ENCODE measurements around the gene PPM1E.

Gene PPM1E

DNA sequence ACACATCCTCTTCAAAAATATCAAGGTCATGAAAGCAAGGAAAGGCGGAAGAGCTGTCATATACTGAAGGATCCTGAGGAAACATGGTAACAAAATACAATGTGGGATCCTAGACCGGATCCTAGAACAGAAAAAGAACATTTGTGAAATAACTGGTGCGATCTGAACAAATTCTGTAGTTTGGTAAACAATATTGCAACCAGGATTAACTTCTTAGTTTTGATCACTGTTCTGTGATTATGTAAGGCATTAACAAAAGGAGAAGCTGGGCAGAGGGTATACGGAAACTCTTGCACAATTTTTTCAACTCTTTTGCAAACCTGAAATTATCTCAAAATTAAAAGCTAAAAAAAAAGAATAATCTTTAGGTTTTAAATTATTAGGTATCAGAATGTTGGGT, 241.3 kb downstream of the PPM1E start:
- H3F3A ChIP-seq (ENCODE audit: insufficient read depth) = peaks cover 17% of the 10 kb centered on the region
- TF ChIP-seq, protein P1, sequence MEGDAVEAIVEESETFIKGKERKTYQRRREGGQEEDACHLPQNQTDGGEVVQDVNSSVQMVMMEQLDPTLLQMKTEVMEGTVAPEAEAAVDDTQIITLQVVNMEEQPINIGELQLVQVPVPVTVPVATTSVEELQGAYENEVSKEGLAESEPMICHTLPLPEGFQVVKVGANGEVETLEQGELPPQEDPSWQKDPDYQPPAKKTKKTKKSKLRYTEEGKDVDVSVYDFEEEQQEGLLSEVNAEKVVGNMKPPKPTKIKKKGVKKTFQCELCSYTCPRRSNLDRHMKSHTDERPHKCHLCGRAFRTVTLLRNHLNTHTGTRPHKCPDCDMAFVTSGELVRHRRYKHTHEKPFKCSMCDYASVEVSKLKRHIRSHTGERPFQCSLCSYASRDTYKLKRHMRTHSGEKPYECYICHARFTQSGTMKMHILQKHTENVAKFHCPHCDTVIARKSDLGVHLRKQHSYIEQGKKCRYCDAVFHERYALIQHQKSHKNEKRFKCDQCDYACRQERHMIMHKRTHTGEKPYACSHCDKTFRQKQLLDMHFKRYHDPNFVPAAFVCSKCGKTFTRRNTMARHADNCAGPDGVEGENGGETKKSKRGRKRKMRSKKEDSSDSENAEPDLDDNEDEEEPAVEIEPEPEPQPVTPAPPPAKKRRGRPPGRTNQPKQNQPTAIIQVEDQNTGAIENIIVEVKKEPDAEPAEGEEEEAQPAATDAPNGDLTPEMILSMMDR (IDR thresholded peaks at IDR 0.05; ENCODE audit: insufficient read depth, low read length, poor library complexity, severe bottlenecking) = no peak
- no peak for TF ChIP-seq EZH2phosphoT487 (conservative IDR thresholded peaks at IDR 0.05; ENCODE audit: low read length)
- H3K9ac ChIP-seq (ENCODE audit: low read length) = no peak overlapping the region
- H3K9me3 ChIP-seq (ENCODE audit: insufficient read depth, low read length) = no peaks in the 10 kb centered on the region
- H3K36me3 ChIP-seq (ENCODE audit: low read length) = peaks cover 13% of the 10 kb centered on the region; the same call in 1 of the 2 replicates
- H3K27ac ChIP-seq (ENCODE audit: low read depth, low read length) = no peak overlapping the region
- H2AFZ ChIP-seq (ENCODE audit: low read depth, low read length, severe bottlenecking) = no peak overlapping the region
- no peak overlapping the region for H3K4me2 ChIP-seq (ENCODE audit: low read depth, low read length, poor library complexity, severe bottlenecking)
- H3K79me2 ChIP-seq (ENCODE audit: insufficient read depth, low read length) = no peaks in the 10 kb centered on the region
- no peaks in the 10 kb centered on the region for H4K20me1 ChIP-seq (ENCODE audit: low read depth, low read length)
- H3K9me2 ChIP-seq (replicated peaks; ENCODE audit: insufficient read depth, low read length) = no peaks in the 10 kb centered on the region
- H3K4me3 ChIP-seq (ENCODE audit: insufficient read depth, low read length, poor library complexity, severe bottlenecking) = no peak overlapping the region
- H3K27me3 ChIP-seq (ENCODE audit: low read length) = no peaks in the 10 kb centered on the region

DNA sequence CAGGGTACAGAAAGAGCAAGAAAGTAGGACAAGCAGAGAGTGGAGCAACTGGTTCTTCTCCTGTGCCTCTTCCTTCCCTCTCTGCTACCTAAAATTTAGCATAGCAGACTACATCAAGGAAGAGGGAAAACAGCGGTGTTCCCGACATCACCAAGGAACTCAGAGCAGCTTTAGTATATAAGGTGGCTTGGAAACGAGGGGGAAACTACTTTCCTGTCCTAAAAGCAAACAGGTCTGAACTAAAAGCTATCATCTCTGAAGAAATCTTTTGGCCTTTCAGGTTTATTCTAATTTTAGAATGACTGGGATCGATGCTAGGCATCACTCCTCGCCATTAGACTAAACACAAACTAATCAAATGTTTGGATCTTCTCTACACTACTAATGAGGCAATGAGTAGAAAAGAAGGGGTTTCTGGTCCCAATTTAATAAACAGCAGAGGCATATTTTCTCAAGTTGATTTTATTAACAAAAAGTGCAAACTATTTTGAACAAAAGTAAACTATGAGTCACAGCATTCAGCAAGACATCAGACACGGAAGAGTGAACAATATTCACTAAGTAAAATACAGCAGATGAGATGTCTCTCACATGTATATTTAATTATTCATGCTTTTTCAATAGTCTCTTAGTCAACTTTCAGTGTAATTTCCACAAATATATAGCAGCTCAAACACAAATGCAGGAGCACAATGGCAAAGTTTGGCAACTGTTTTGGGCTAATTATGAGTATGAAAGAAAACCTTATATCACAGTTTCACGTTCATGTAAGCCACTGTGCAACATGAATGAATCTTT, 242.3 kb downstream of the PPM1E start:
- no peaks in the 10 kb centered on the region for H3K9me3 ChIP-seq (ENCODE audit: insufficient read depth, low read length)

DNA sequence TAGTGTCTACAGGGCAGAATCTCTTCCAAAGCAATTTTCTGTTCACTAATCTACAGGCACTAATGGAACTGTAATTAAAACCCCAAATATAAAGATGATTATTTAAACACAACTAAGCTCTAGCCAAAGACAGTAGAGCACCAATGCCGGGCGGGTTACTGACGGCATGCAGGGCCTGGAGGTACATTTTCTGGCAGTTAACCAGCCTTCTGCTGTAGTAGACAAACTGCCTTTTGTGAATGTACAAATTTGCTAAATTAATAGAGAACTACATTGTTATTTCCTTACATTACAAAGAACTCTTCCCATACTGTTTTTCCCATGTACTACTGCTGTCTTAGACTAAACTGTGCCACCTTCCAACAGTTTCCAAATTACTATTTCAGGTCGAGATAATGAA, 243.2 kb downstream of the PPM1E start:
- H3K27me3 ChIP-seq (ENCODE audit: low read length) = no peaks in the 10 kb centered on the region
- no peak overlapping the region for H3K27ac ChIP-seq (ENCODE audit: low read depth, low read length)
- H3K36me3 ChIP-seq (ENCODE audit: low read length) = peaks cover 13% of the 10 kb centered on the region; the same call in 1 of the 2 replicates
- H3K9me2 ChIP-seq (replicated peaks; ENCODE audit: insufficient read depth, low read length) = no peaks in the 10 kb centered on the region
- no peak overlapping the region for H2AFZ ChIP-seq (ENCODE audit: low read depth, low read length, severe bottlenecking)
- H3K9ac ChIP-seq (ENCODE audit: low read length) = no peak overlapping the region
- no peak overlapping the region for H3K4me3 ChIP-seq (ENCODE audit: insufficient read depth, low read length, poor library complexity, severe bottlenecking)
- peaks cover 29% of the 10 kb centered on the region for H3F3A ChIP-seq (ENCODE audit: insufficient read depth)
- no peak overlapping the region for H3K4me2 ChIP-seq (ENCODE audit: low read depth, low read length, poor library complexity, severe bottlenecking)
- H4K20me1 ChIP-seq (ENCODE audit: low read depth, low read length) = no peaks in the 10 kb centered on the region
- H3K79me2 ChIP-seq (ENCODE audit: insufficient read depth, low read length) = no peaks in the 10 kb centered on the region
- no peak for TF ChIP-seq EZH2phosphoT487 (conservative IDR thresholded peaks at IDR 0.05; ENCODE audit: low read length)
- TF ChIP-seq, protein P1 (IDR thresholded peaks at IDR 0.05; ENCODE audit: insufficient read depth, low read length, poor library complexity, severe bottlenecking) = no peak
- no peaks in the 10 kb centered on the region for H3K9me3 ChIP-seq (ENCODE audit: insufficient read depth, low read length)

More for the DNA sequence above, 242.3 kb downstream of the PPM1E start:
- Histone ChIP-seq H3F3A (ENCODE audit: insufficient read depth) (peaks cover 24% of the 10 kb centered on the region), H3K4me3 (ENCODE audit: insufficient read depth, low read length, poor library complexity, severe bottlenecking) (no peak overlapping the region), H3K9me2 (replicated peaks; ENCODE audit: insufficient read depth, low read length) (no peaks in the 10 kb centered on the region), H3K9ac (ENCODE audit: low read length) (no peak overlapping the region), H3K79me2 (ENCODE audit: insufficient read depth, low read length) (no peaks in the 10 kb centered on the region), H2AFZ (ENCODE audit: low read depth, low read length, severe bottlenecking) (no peak overlapping the region), H3K4me2 (ENCODE audit: low read depth, low read length, poor library complexity, severe bottlenecking) (no peak overlapping the region), H4K20me1 (ENCODE audit: low read depth, low read length) (no peaks in the 10 kb centered on the region), H3K36me3 (ENCODE audit: low read length) (peaks cover 13% of the 10 kb centered on the region; the same call in 1 of the 2 replicates), H3K27ac (ENCODE audit: low read depth, low read length) (no peak overlapping the region), H3K27me3 (ENCODE audit: low read length) (no peaks in the 10 kb centered on the region)
- TF ChIP-seq EZH2phosphoT487 (conservative IDR thresholded peaks at IDR 0.05; ENCODE audit: low read length) = no peak
- TF ChIP-seq, protein P1 (IDR thresholded peaks at IDR 0.05; ENCODE audit: insufficient read depth, low read length, poor library complexity, severe bottlenecking) = no peak
